Superior temporal gyrus (tissue), 1 donor: Measurements from ENCODE around the gene SELENOO.

Source experiments
- DNase-seq: peaks from one replicate; pipeline ENCODE4 v3.0.0-alpha.2; 2016; ENCODE audit errors: extremely low spot score

Gene SELENOO

GRCh38 chr22:50185375-50186087 is 15.3 kb upstream of the SELENOO start, which contains the start of gene TRABD:
Gene TRABD (plus strand): TSS chr22:50185913. CDS start chr22:50193061, 7,148 bp downstream.
- peak; percentile 77 for DNase-seq

- DNase-seq = no peak
Measured at GRCh38 chr22:50186181-50186714, 14.6 kb upstream of the SELENOO start.

- DNase-seq = no peak
Measured at GRCh38 chr22:50186761-50187523, 13.9 kb upstream of the SELENOO start.

- no peak for DNase-seq
Measured at GRCh38 chr22:50188356-50188755, 12.5 kb upstream of the SELENOO start.

GRCh38 chr22:50189184-50189848 is 11.5 kb upstream of the SELENOO start:
- no peak for DNase-seq

GRCh38 chr22:50189849-50190181 is 11.0 kb upstream of the SELENOO start:
- DNase-seq = no peak

GRCh38 chr22:50190182-50190940 is 10.4 kb upstream of the SELENOO start:
- no peak for DNase-seq

GRCh38 chr22:50190941-50191741 is 9.7 kb upstream of the SELENOO start:
- DNase-seq = no peak

- DNase-seq = no peak
Measured at GRCh38 chr22:50192436-50193204, 8.2 kb upstream of the SELENOO start.

GRCh38 chr22:50193621-50194020 is 7.2 kb upstream of the SELENOO start:
- no peak for DNase-seq

- DNase-seq = no peak
Measured at GRCh38 chr22:50194037-50194805, 6.6 kb upstream of the SELENOO start.

GRCh38 chr22:50196256-50196655 is 4.6 kb upstream of the SELENOO start:
- no peak for DNase-seq

- DNase-seq = no peak
Measured at GRCh38 chr22:50197000-50197800, 3.6 kb upstream of the SELENOO start.

- no peak for DNase-seq
Measured at GRCh38 chr22:50197856-50198623, 2.8 kb upstream of the SELENOO start.

- DNase-seq = no peak
Measured at GRCh38 chr22:50198624-50199017, 2.2 kb upstream of the SELENOO start.

- no peak for DNase-seq
Measured at GRCh38 chr22:50199251-50199721, 1.5 kb upstream of the SELENOO start.

GRCh38 chr22:50199829-50200460 is 866 bp upstream of the SELENOO start:
- DNase-seq = no peak
